ENCODE data around the gene PGD.

DNA sequence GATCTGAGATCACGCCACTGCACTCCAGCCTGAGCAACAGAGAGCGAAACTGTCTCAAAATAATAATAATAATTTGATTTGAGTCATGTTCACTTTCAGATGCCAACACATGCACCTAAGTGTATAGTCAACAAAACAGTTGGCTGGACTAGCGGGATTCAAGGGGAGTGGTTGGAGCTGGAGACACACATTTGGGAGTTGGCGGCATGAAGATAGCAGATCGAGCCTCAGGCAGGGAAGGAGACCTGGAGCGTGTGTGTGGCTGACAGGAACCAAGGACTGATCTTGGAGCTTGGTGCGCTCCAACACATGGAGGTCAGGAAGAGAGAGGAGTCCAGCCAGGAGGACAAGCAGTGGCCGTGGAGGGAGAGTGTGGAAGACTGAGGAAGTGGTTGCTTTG, 14.6 kb upstream of the PGD start:
- TF ChIP-seq EZH2 (IDR thresholded peaks at IDR 0.05; ENCODE audit: borderline replicate concordance, low read length) = no peak
- TF ChIP-seq CTCF (conservative IDR thresholded peaks at IDR 0.05 in 1 of 2, IDR thresholded peaks at IDR 0.05 in 1 of 2; ENCODE audit: extremely low read depth in 1 of 2, insufficient read depth in 1 of 2, low read depth in 1 of 2, low read length in 2 of 2) = no peak

All from mammary epithelial cell (primary cell).